K562 (cell line): ENCODE data around the gene FCRL1. TPM values are rescaled to one million over a fixed set of nuclear protein-coding genes. Genes with fewer than 3 reads are reported as not detected.

Experiments
- ATAC-seq: fragments of 200-7000 bp; cut with Tn5 transposase; 3 replicates; pipeline ENCODE4 v1.9.1; 2020; ENCODE audit warnings: moderate library complexity
- BruUV-seq: library from RNA; stranded (reverse); fragments of 400-500 nt; replicated peaks from 2 replicates; lab custom pipeline; 2021; lab: Mats Ljungman, UMichigan
- CTCF ChIA-PET: fragments of 300-600 bp; formaldehyde crosslinking; extraction: SDS; loops from one replicate; lab custom pipeline; 2021; ENCODE audit warnings: low intra/inter-chr PET ratio; lab: Yijun Ruan, JAX
- POLR2A ChIA-PET: fragments of 300-600, 350-650 bp; sonication (Branson Sonifier 250); formaldehyde crosslinking; extraction: SDS; loops from one replicate; lab custom pipeline; 2021; ENCODE audit warnings: antibody characterized with exemption, inconsistent platforms; lab: Yijun Ruan, JAX
- DNase-seq, 4 experiments: peaks; one replicate each; pipeline versions ENCODE4 v3.0.0 to v3.0.0-alpha.2; 2011 to 2018; ENCODE audit warnings: low spot score in 3 of 4, mixed read lengths in 3 of 4; ENCODE audit errors: extremely low read depth in 1 of 4
- FAIRE-seq: peaks from 2 replicates; lab custom pipeline; 2011; peaks lifted over from hg19 to GRCh38; lab: Jason Lieb, UNC
- H2AFZ ChIP-seq: 2 replicates; pipeline ENCODE4 v1.6.0; 2011; ENCODE audit warnings: low read depth, low read length, control low read depth, inconsistent platforms
- H3K27ac ChIP-seq: fragments of 200-600 bp; 3 replicates; pipeline ENCODE4 v1.8.0; 2011; ENCODE audit warnings: low read depth, mild to moderate bottlenecking, control low read depth, inconsistent platforms, low read length, moderate library complexity, mixed read lengths; ENCODE audit errors: extremely low read depth
- H3K27me3 ChIP-seq, 2 experiments: fragments of 300-600 bp in 1 of 2; 2 replicates in 1 of 2; 3 replicates in 1 of 2; pipeline versions ENCODE4 v1.6.0 to v1.8.0; 2011; ENCODE audit warnings: inconsistent platforms in 2 of 2, low read length in 2 of 2, mild to moderate bottlenecking in 1 of 2, mixed read lengths in 1 of 2, moderate library complexity in 1 of 2; ENCODE audit not compliant: control insufficient read depth in 2 of 2, insufficient read depth in 2 of 2
- H3K36me3 ChIP-seq: fragments of 300-600 bp; 3 replicates; pipeline ENCODE4 v1.8.0; 2011; ENCODE audit warnings: mild to moderate bottlenecking, low read length, inconsistent platforms; ENCODE audit not compliant: control insufficient read depth, insufficient read depth
- H3K4me1 ChIP-seq, 2 experiments: fragments of 200-600 bp in 1 of 2; replicated peaks in 1 of 2; 2 replicates in 1 of 2; 3 replicates in 1 of 2; pipeline versions ENCODE4 v1.5.1 to v1.8.0; 2011; ENCODE audit warnings: inconsistent platforms in 2 of 2, low read length in 2 of 2, mild to moderate bottlenecking in 1 of 2, mixed read lengths in 1 of 2, moderate library complexity in 1 of 2; ENCODE audit not compliant: control insufficient read depth in 2 of 2, insufficient read depth in 2 of 2
- H3K4me2 ChIP-seq: 2 replicates; pipeline ENCODE4 v1.6.1; 2011; ENCODE audit warnings: low read length, control low read depth, inconsistent platforms, mixed read lengths; ENCODE audit not compliant: insufficient read depth
- H3K4me3 ChIP-seq: fragments of 200-600 bp; sonication (generic), shearing (Covaris generic); 2 replicates; pipeline ENCODE4 v1.5.1; 2016; ENCODE audit warnings: control low read depth, inconsistent platforms
- H3K79me2 ChIP-seq: fragments of 200-600 bp; 3 replicates; pipeline ENCODE4 v1.8.0; 2011; ENCODE audit warnings: low read length, inconsistent platforms; ENCODE audit not compliant: control insufficient read depth, insufficient read depth
- H3K9ac ChIP-seq, 2 experiments: 2 replicates each; pipeline versions ENCODE4 v1.6.0 to v1.6.1; 2011; ENCODE audit warnings: low read depth in 2 of 2, low read length in 2 of 2, control low read depth in 1 of 2, inconsistent platforms in 1 of 2, mild to moderate bottlenecking in 1 of 2, mixed read lengths in 1 of 2; ENCODE audit not compliant: insufficient read depth in 1 of 2
- H3K9me1 ChIP-seq: one replicate; pipeline ENCODE4 v1.6.0; 2011; ENCODE audit warnings: inconsistent platforms, mild to moderate bottlenecking, low read length, moderate library complexity; ENCODE audit not compliant: control insufficient read depth, insufficient read depth
- H3K9me3 ChIP-seq: replicated peaks from 2 replicates; pipeline ENCODE4 v1.5.1; 2011; ENCODE audit warnings: low read depth, low read length, inconsistent platforms; ENCODE audit not compliant: control insufficient read depth, insufficient read depth
- H4K20me1 ChIP-seq: replicated peaks from 2 replicates; pipeline ENCODE4 v1.6.1; 2011; ENCODE audit warnings: low read length, inconsistent platforms, mixed read lengths; ENCODE audit not compliant: control insufficient read depth, insufficient read depth
- BRD4 ChIP-seq: fragments of 200-600 bp; sonication (generic); IDR thresholded peaks from 2 replicates; pipeline ENCODE4 v1.6.1; 2017; ENCODE audit warnings: inconsistent platforms
- CBFA2T3 ChIP-seq: fragments of 450-650 bp; IDR thresholded peaks from 2 replicates; pipeline ENCODE4 v1.6.1; 2017
- ETS2 ChIP-seq: IDR thresholded peaks from 2 replicates; pipeline ENCODE4 v1.6.1; 2016; ENCODE audit warnings: borderline replicate concordance, missing genetic modification characterization, mild to moderate bottlenecking, moderate library complexity, missing compliant biosample characterization; ENCODE audit not compliant: poor library complexity, severe bottlenecking
- FOXK2 ChIP-seq, 2 experiments: fragments of 450-650 bp; IDR thresholded peaks in 1 of 2; conservative IDR thresholded peaks in 1 of 2; 2 replicates each; pipeline ENCODE4 v1.6.1; 2016; ENCODE audit warnings: low read depth in 2 of 2, mild to moderate bottlenecking in 1 of 2
- GTF2A2 ChIP-seq: IDR thresholded peaks from 2 replicates; pipeline ENCODE4 v1.6.1; 2016; ENCODE audit warnings: mild to moderate bottlenecking, missing genetic modification characterization, missing compliant biosample characterization
- GTF2E2 ChIP-seq: fragments of 200-800 bp; sonication (Bioruptor generic); IDR thresholded peaks from 2 replicates; pipeline ENCODE4 v1.6.1; 2016; ENCODE audit warnings: missing genetic modification characterization, missing compliant biosample characterization
- KDM2B ChIP-seq: fragments of 250-450 bp; sonication (Bioruptor Pico); IDR thresholded peaks from 2 replicates; pipeline ENCODE4 v1.8.0; 2021; ENCODE audit warnings: mild to moderate bottlenecking, moderate library complexity
- MYBL2 ChIP-seq, 2 experiments: fragments of 450-650 bp in 1 of 2; sonication (generic) in 1 of 2; formaldehyde crosslinking in 1 of 2; IDR thresholded peaks; 2 replicates each; pipeline versions ENCODE4 v1.6.1 to v1.8.1; 2017 to 2022; ENCODE audit warnings: borderline replicate concordance in 1 of 2, inconsistent platforms in 1 of 2, low read depth in 1 of 2, mild to moderate bottlenecking in 1 of 2, missing genetic modification reagents in 1 of 2, moderate library complexity in 1 of 2
- NCOA4 ChIP-seq: fragments of 450-650 bp; IDR thresholded peaks from 2 replicates; pipeline ENCODE4 v1.6.1; 2018; ENCODE audit warnings: mild to moderate bottlenecking; ENCODE audit not compliant: partially characterized antibody
- SOX6 ChIP-seq: fragments of 450-650 bp; IDR thresholded peaks from 2 replicates; pipeline ENCODE4 v1.6.1; 2014; ENCODE audit warnings: mild to moderate bottlenecking
- THAP12 ChIP-seq: fragments of 250-450 bp; sonication (Bioruptor Pico); IDR thresholded peaks from 2 replicates; pipeline ENCODE4 v1.9.0; 2021; ENCODE audit warnings: mild to moderate bottlenecking, inconsistent platforms
- ZFPM2 ChIP-seq: fragments of 250-450 bp; sonication (Bioruptor Pico); IDR thresholded peaks from 2 replicates; pipeline ENCODE4 v1.5.1; 2022; ENCODE audit warnings: mild to moderate bottlenecking
- ZNF12 ChIP-seq: sonication (generic); formaldehyde crosslinking; IDR thresholded peaks from 2 replicates; pipeline ENCODE4 v1.4.0; 2020; ENCODE audit warnings: mild to moderate bottlenecking, missing genetic modification reagents
- ZNF224 ChIP-seq: sonication (generic); formaldehyde crosslinking; IDR thresholded peaks from 2 replicates; pipeline ENCODE4 v1.8.0; 2022; ENCODE audit warnings: mild to moderate bottlenecking, missing genetic modification reagents
- ZNF518B ChIP-seq: fragments of 250-450 bp; sonication (Bioruptor Pico); IDR thresholded peaks from 2 replicates; pipeline ENCODE4 v1.5.0; 2021; ENCODE audit warnings: mild to moderate bottlenecking, moderate library complexity
- WGBS: fragments of 100-300 bp; shearing (Covaris generic); methylation state at CpG from one replicate; pipeline ENCODE4 v1.1.6; 2016; ENCODE audit warnings: low coverage, mixed read lengths; ENCODE audit not compliant: insufficient coverage; ENCODE audit errors: missing lambda C conversion rate; 5-methylcytosine and 5-hydroxymethylcytosine counted together
- in situ Hi-C: fragments of 300-500 bp; cut with MboI; formaldehyde crosslinking; loops from 4 replicates; pipeline ENCODE4 v1.15.0; 2018; ENCODE audit warnings: inconsistent platforms, mixed read lengths
- intact Hi-C: fragments of 100-400 bp; cut with micrococcal nuclease; formaldehyde crosslinking; loops from 2 replicates; pipeline ENCODE4 v1.14.2; 2022
- polyA plus RNA-seq, 8 experiments: library from polyadenylated mRNA; depleted of rRNA in 4 of 8; stranded (reverse) in 5 of 8; unstranded in 3 of 8; fragments of >200 nt; fragmentation: Nextera tagmentation in 2 of 8; fragmentation: Illumina TruSeq in 1 of 8; extraction: Ambion mirVana in 2 of 8; extraction: Trizol in 1 of 8; gene quantifications; 2 replicates each; pipeline versions ENCODE4 v1.2.1 to v1.2.3, GENCODE V29; 2011 to 2014; ENCODE audit warnings: inconsistent platforms in 1 of 8, missing spikeins in 1 of 8
- total RNA-seq, 7 experiments: library from RNA; depleted of rRNA in 6 of 7; stranded (reverse); fragments of >200 nt in 6 of 7; fragmentation: Illumina TruSeq in 2 of 7; extraction: Trizol in 2 of 7; gene quantifications; 2 replicates each; pipeline versions ENCODE4 v1.2.1 to v1.2.3, GENCODE V29; 2011 to 2021; ENCODE audit warnings: low replicate concordance in 1 of 7

Gene FCRL1
- total and polyA plus RNA-seq, 9 of the 15 experiments (the other 6 are each of a cell fraction or from before 2014, with no cell fraction given) = not detected

- intact Hi-C loops = no loop called here
- no peaks in the 10 kb centered on the region; the same call in 2 of the 3 replicates for H3K79me2 ChIP-seq
- no peaks in the 10 kb centered on the region for H3K27me3 ChIP-seq
- CTCF ChIA-PET = no interaction called here
- ATAC-seq = no peak
- H3K27ac ChIP-seq = no peak overlapping the region
- no peak overlapping the region for H2AFZ ChIP-seq
- in situ Hi-C loops = no loop called here
- H3K4me3 ChIP-seq = no peak overlapping the region
- H3K9me3 ChIP-seq = no peaks in the 10 kb centered on the region
- TF ChIP-seq MYBL2 (IDR thresholded peaks at IDR 0.05; ENCODE audit: low read depth) = no peak
- TF ChIP-seq MYBL2 (CRISPR knock-in tag; IDR thresholded peaks at IDR 0.05; ENCODE audit: borderline replicate concordance) = no peak
- no peak for TF ChIP-seq FOXK2 (conservative IDR thresholded peaks at IDR 0.05 in 1 of 2, IDR thresholded peaks at IDR 0.05 in 1 of 2; ENCODE audit: low read depth in 2 of 2)
- TF ChIP-seq BRD4 = no peak
- no peak for TF ChIP-seq GTF2E2 (tag)
- no peak for TF ChIP-seq ETS2
- TF ChIP-seq ZNF224 (CRISPR knock-in tag) = no peak
- no peak for TF ChIP-seq KDM2B (CRISPR knock-in tag)
- no peak for TF ChIP-seq GTF2A2 (tag)
- no peak for TF ChIP-seq CBFA2T3
- no peak for TF ChIP-seq SOX6
- no peak for TF ChIP-seq NCOA4
- TF ChIP-seq THAP12 = no peak
- TF ChIP-seq ZFPM2 (CRISPR knock-in tag) = no peak
- TF ChIP-seq ZNF12 (CRISPR knock-in tag) = no peak
- TF ChIP-seq ZNF518B (CRISPR knock-in tag) = no peak
- TF ChIP-seq, all 486 proteins: peak for 0
- Histone ChIP-seq H3K4me2 (no peak overlapping the region), H3K4me1 (no peaks in the 10 kb centered on the region), H3K36me3 (no peaks in the 10 kb centered on the region), H4K20me1 (no peaks in the 10 kb centered on the region), H3K9ac (no peak overlapping the region), H3K9me1 (no peaks in the 10 kb centered on the region)
- POLR2A ChIA-PET = no interaction called here
- DNase-seq (no peak), FAIRE-seq (no peak)
- 0% methylated on average over 2 of the region's 2 CpGs for WGBS
- BruUV-seq = no TSS peak
Measured at GRCh38 chr1:157856538-157856937, 36.6 kb upstream of the FCRL1 start.
